Liver (tissue), 9 donors: ENCODE data around the gene ENOX1. TPM values are rescaled to one million over a fixed set of nuclear protein-coding genes. Genes with fewer than 3 reads are reported as not detected.

Experiments
- DNase-seq: peaks from one replicate; pipeline ENCODE4 v3.0.0-alpha.2; 2017; ENCODE audit warnings: low spot score
- H3K27ac ChIP-seq, 2 donors: one replicate each; pipeline ENCODE4 v1.7.0; 2013; ENCODE audit warnings: inconsistent platforms in 2 of 2, low read length in 2 of 2, control low read depth in 1 of 2, low read depth in 1 of 2, mild to moderate bottlenecking in 1 of 2
- H3K27me3 ChIP-seq, 4 donors: one replicate each; pipeline versions ENCODE4 v1.6.1 to v1.7.0; 2013; ENCODE audit warnings: low read length in 3 of 4, inconsistent platforms in 1 of 4, mild to moderate bottlenecking in 1 of 4, moderate library complexity in 1 of 4; ENCODE audit not compliant: control insufficient read depth in 4 of 4, insufficient read depth in 4 of 4
- H3K36me3 ChIP-seq, 4 donors: one replicate each; pipeline versions ENCODE4 v1.6.1 to v1.7.0; 2013; ENCODE audit warnings: low read length in 3 of 4, mild to moderate bottlenecking in 3 of 4, low read depth in 1 of 4, moderate library complexity in 1 of 4; ENCODE audit not compliant: control insufficient read depth in 4 of 4, insufficient read depth in 3 of 4
- H3K4me1 ChIP-seq, 4 donors: one replicate each; pipeline versions ENCODE4 v1.6.1 to v1.7.0; 2013; ENCODE audit warnings: low read length in 3 of 4, mild to moderate bottlenecking in 3 of 4, moderate library complexity in 1 of 4; ENCODE audit not compliant: control insufficient read depth in 4 of 4, insufficient read depth in 4 of 4
- H3K4me3 ChIP-seq, 3 donors: one replicate each; pipeline versions ENCODE4 v1.6.1 to v1.7.0; 2013; ENCODE audit warnings: low read length in 3 of 3, control low read depth in 1 of 3, low read depth in 1 of 3, mild to moderate bottlenecking in 1 of 3
- H3K9ac ChIP-seq, 2 donors: one replicate each; pipeline ENCODE4 v1.7.0; 2013; ENCODE audit warnings: low read length in 2 of 2, mild to moderate bottlenecking in 2 of 2, moderate library complexity in 2 of 2, control low read depth in 1 of 2, low read depth in 1 of 2
- H3K9me3 ChIP-seq, 4 donors: one replicate each; pipeline versions ENCODE4 v1.6.1 to v1.7.0; 2013; ENCODE audit warnings: low read length in 3 of 4; ENCODE audit not compliant: control insufficient read depth in 4 of 4
- EGR1 ChIP-seq, 2 donors: IDR thresholded peaks; 2 replicates each; pipeline ENCODE4 v1.6.1; 2016 to 2018; ENCODE audit warnings: antibody characterized with exemption in 2 of 2, low read depth in 2 of 2
- FOXA1 ChIP-seq: IDR thresholded peaks from 2 replicates; pipeline ENCODE4 v1.6.1; 2016; ENCODE audit warnings: antibody characterized with exemption
- FOXA2 ChIP-seq: IDR thresholded peaks from 2 replicates; pipeline ENCODE4 v1.6.1; 2016; ENCODE audit warnings: antibody characterized with exemption
- GABPA ChIP-seq, 2 donors: IDR thresholded peaks in 1 of 2; conservative IDR thresholded peaks in 1 of 2; 2 replicates each; pipeline ENCODE4 v1.6.1; 2016; ENCODE audit warnings: antibody characterized with exemption in 2 of 2, mild to moderate bottlenecking in 1 of 2, moderate library complexity in 1 of 2
- HNF4A ChIP-seq, 2 donors: conservative IDR thresholded peaks; 2 replicates each; pipeline ENCODE4 v1.6.1; 2016; ENCODE audit warnings: antibody characterized with exemption in 2 of 2, mild to moderate bottlenecking in 2 of 2
- HNF4G ChIP-seq: IDR thresholded peaks from 2 replicates; pipeline ENCODE4 v1.6.1; 2016; ENCODE audit warnings: antibody characterized with exemption
- JUND ChIP-seq, 2 donors: IDR thresholded peaks; 2 replicates each; pipeline ENCODE4 v1.6.1; 2016; ENCODE audit warnings: antibody characterized with exemption in 2 of 2
- NR2F2 ChIP-seq: IDR thresholded peaks from 2 replicates; pipeline ENCODE4 v1.6.1; 2016; ENCODE audit warnings: antibody characterized with exemption
- RAD21 ChIP-seq, 2 donors: IDR thresholded peaks; 2 replicates each; pipeline ENCODE4 v1.6.1; 2016; ENCODE audit warnings: antibody characterized with exemption in 2 of 2, mild to moderate bottlenecking in 2 of 2
- RXRA ChIP-seq, 2 donors: IDR thresholded peaks; 2 replicates each; pipeline ENCODE4 v1.6.1; 2017 to 2018; ENCODE audit warnings: antibody characterized with exemption in 2 of 2, mild to moderate bottlenecking in 1 of 2
- SP1 ChIP-seq: IDR thresholded peaks from 2 replicates; pipeline ENCODE4 v1.6.1; 2018; ENCODE audit warnings: antibody characterized with exemption, mild to moderate bottlenecking
- TAF1 ChIP-seq: conservative IDR thresholded peaks from 2 replicates; pipeline ENCODE4 v1.6.1; 2016; ENCODE audit warnings: antibody characterized with exemption, mild to moderate bottlenecking
- YY1 ChIP-seq: IDR thresholded peaks from 2 replicates; pipeline ENCODE4 v1.6.1; 2016; ENCODE audit warnings: antibody characterized with exemption, mild to moderate bottlenecking
- WGBS: extraction: QIAGEN DNeasy Blood & Tissue Kit; methylation state at CpG from one replicate; pipeline ENCODE4 v1.1.7; 2013; 5-methylcytosine and 5-hydroxymethylcytosine counted together
- polyA plus RNA-seq, 2 donors: library from polyadenylated mRNA; stranded (reverse) in 1 of 2; unstranded in 1 of 2; fragments of 200-250 nt in 1 of 2; fragments of >200 nt in 1 of 2; fragmentation: Nextera tagmentation in 1 of 2; extraction: Ambion mirVana in 1 of 2; gene quantifications; one replicate each; pipeline versions ENCODE4 v1.2.1 to v1.2.3, GENCODE V29; 2013 to 2015
- total RNA-seq, 2 donors: library from RNA; depleted of rRNA; stranded (reverse); fragments of >200 nt; gene quantifications; one replicate each; pipeline ENCODE4 v1.2.3, GENCODE V29; 2014
- TF ChIP-seq, protein P1 (sequence below): IDR thresholded peaks from 2 replicates; pipeline ENCODE4 v1.6.1; 2016; ENCODE audit warnings: antibody characterized with exemption, mild to moderate bottlenecking
- TF ChIP-seq, protein P2 (sequence below): IDR thresholded peaks from 2 replicates; pipeline ENCODE4 v1.6.1; 2016; ENCODE audit warnings: antibody characterized with exemption
- TF ChIP-seq, protein P3 (sequence below): IDR thresholded peaks from 2 replicates; pipeline ENCODE4 v1.6.1; 2016; ENCODE audit warnings: antibody characterized with exemption
- donor health status: healthy.
- donor health status: healthy.
- donor health status: healthy.
- donor health status: healthy.
- donor health status: healthy.

Gene ENOX1
- total and polyA plus RNA-seq, 4 donors: 0.02 to 0.33 (median 0.08) TPM; not detected in 1

DNA sequence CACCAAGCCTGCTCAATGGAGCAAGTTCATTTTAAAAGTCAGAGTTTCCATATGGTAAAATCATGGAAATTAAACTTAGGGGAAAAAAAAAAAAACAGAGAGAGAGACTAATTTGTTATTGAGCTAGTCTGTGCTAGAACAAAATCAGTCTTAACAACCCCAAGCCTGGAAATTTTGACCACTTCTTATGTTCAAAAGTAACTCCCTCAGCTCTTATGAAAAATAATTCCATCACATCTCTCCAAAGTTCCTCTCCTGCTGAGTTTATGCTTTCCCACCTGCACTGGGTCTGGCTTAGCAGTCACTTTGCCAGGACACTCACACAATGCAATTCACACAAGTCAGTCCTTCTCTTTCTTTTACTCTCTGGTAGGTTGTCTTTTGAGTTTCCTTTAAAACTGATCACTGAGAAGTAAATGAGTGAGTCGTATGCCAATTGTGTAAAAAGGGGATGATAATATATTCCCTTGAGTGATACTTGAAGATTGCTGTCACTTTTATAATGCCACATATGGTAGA, 92.6 kb downstream of the ENOX1 start:
- H3K36me3 ChIP-seq: no peaks in the 10 kb centered on the region

DNA sequence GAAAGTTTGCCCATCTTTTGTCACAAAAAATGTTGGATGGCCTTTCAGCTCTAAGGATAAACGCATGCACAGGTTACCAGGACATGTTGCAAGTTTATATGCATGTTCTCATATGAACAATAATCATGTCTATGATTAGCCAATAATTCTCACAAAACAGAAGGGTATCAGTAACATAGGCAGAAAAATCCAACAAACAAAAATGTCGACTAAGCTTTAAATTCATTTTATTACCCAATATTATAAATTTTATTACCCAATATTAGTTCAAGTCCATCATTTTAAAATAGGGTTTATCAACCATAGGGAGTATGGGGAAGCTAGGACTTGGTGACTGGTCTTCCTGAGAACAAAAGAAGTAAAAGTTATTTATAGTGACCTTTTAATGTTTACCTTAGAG, 93.1 kb downstream of the ENOX1 start:
- Histone ChIP-seq H3K4me1 (no peaks in the 10 kb centered on the region), H3K4me3 (no peak overlapping the region), H3K9ac (no peak overlapping the region), H3K27me3 (peaks cover 0 to 8% (median 0%) of the 10 kb centered on the region in 4 donors), H3K27ac (no peak overlapping the region), H3K9me3 (no peaks in the 10 kb centered on the region), H3K36me3 (no peaks in the 10 kb centered on the region)
- TF ChIP-seq YY1 (no peak), HNF4G (no peak), EGR1 (IDR thresholded peaks at IDR 0.05; ENCODE audit: low read depth in 2 of 2) (no peak), GABPA (IDR thresholded peaks at IDR 0.05 in 1 of 2, conservative IDR thresholded peaks at IDR 0.05 in 1 of 2) (no peak), JUND (IDR thresholded peaks at IDR 0.05) (no peak)
- TF ChIP-seq, protein P1, sequence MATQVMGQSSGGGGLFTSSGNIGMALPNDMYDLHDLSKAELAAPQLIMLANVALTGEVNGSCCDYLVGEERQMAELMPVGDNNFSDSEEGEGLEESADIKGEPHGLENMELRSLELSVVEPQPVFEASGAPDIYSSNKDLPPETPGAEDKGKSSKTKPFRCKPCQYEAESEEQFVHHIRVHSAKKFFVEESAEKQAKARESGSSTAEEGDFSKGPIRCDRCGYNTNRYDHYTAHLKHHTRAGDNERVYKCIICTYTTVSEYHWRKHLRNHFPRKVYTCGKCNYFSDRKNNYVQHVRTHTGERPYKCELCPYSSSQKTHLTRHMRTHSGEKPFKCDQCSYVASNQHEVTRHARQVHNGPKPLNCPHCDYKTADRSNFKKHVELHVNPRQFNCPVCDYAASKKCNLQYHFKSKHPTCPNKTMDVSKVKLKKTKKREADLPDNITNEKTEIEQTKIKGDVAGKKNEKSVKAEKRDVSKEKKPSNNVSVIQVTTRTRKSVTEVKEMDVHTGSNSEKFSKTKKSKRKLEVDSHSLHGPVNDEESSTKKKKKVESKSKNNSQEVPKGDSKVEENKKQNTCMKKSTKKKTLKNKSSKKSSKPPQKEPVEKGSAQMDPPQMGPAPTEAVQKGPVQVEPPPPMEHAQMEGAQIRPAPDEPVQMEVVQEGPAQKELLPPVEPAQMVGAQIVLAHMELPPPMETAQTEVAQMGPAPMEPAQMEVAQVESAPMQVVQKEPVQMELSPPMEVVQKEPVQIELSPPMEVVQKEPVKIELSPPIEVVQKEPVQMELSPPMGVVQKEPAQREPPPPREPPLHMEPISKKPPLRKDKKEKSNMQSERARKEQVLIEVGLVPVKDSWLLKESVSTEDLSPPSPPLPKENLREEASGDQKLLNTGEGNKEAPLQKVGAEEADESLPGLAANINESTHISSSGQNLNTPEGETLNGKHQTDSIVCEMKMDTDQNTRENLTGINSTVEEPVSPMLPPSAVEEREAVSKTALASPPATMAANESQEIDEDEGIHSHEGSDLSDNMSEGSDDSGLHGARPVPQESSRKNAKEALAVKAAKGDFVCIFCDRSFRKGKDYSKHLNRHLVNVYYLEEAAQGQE: no peak
- WGBS: 66% methylated on average over 2 of the region's 2 CpGs
- DNase-seq: no peak

More for the DNA sequence above, 92.6 kb downstream of the ENOX1 start:
- Histone ChIP-seq H3K9ac (no peak overlapping the region), H3K4me3 (no peak overlapping the region), H3K27me3 (peaks cover 0 to 8% (median 0%) of the 10 kb centered on the region in 4 donors), H3K4me1 (no peaks in the 10 kb centered on the region), H3K27ac (no peak overlapping the region), H3K9me3 (no peaks in the 10 kb centered on the region)
- 73% methylated on average over 1 of the region's 1 CpG for WGBS
- DNase-seq: no peak
- TF ChIP-seq HNF4A (conservative IDR thresholded peaks at IDR 0.05) (no peak), GABPA (IDR thresholded peaks at IDR 0.05 in 1 of 2, conservative IDR thresholded peaks at IDR 0.05 in 1 of 2) (no peak), RXRA (IDR thresholded peaks at IDR 0.05) (no peak), HNF4G (no peak), RAD21 (IDR thresholded peaks at IDR 0.05) (no peak)

DNA sequence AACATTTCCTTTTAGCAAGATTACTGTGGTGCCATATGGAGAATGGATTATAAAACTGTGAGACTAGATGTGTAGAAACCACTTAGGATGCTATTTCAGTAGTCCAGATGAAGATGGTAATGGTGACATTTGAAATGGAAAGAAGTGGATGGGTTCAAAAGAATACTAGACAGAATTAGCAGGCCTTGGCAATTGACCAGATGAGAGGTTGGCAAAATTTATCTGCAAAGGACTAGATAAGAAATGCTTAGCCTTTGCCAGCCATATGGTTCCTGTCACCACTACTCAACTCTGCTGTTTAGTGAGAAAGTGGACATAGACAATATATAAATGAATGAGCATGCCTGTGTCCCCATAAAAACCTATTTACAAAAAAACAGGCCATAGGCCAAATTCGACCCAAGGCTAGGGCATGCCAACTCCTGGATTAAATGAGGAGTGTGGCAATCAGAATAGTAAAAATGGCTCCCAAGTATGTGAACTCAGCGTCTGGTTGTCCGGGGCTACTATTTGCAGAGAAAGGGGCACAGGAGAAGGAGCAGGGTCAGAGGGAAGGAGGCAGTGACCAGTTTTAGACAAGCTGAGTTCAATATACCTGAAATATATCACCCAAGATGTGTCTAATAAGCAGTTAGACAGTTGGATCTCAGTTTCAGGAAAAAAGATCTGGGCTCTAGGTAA, 98.4 kb downstream of the ENOX1 start:
- H3K4me3 ChIP-seq: no peak overlapping the region
- WGBS: 79% methylated on average over 3 of the region's 3 CpGs
- no peak overlapping the region for H3K27ac ChIP-seq
- no peaks in the 10 kb centered on the region for H3K36me3 ChIP-seq
- no peak overlapping the region for H3K9ac ChIP-seq
- peaks cover 0 to 12% (median 5%) of the 10 kb centered on the region in 4 donors for H3K4me1 ChIP-seq
- H3K27me3 ChIP-seq: peaks cover 0 to 6% (median 0%) of the 10 kb centered on the region in 4 donors
- H3K9me3 ChIP-seq: no peaks in the 10 kb centered on the region
- DNase-seq: no peak
- TF ChIP-seq NR2F2 (no peak), HNF4A (conservative IDR thresholded peaks at IDR 0.05) (no peak), FOXA2 (no peak), EGR1 (IDR thresholded peaks at IDR 0.05; ENCODE audit: low read depth in 2 of 2) (no peak), JUND (IDR thresholded peaks at IDR 0.05) (no peak), RXRA (IDR thresholded peaks at IDR 0.05) (no peak), YY1 (no peak), SP1 (no peak), HNF4G (no peak), GABPA (IDR thresholded peaks at IDR 0.05 in 1 of 2, conservative IDR thresholded peaks at IDR 0.05 in 1 of 2) (no peak), TAF1 (no peak), RAD21 (IDR thresholded peaks at IDR 0.05) (no peak), FOXA1 (no peak)
- TF ChIP-seq, protein P1: no peak
- TF ChIP-seq, protein P2, sequence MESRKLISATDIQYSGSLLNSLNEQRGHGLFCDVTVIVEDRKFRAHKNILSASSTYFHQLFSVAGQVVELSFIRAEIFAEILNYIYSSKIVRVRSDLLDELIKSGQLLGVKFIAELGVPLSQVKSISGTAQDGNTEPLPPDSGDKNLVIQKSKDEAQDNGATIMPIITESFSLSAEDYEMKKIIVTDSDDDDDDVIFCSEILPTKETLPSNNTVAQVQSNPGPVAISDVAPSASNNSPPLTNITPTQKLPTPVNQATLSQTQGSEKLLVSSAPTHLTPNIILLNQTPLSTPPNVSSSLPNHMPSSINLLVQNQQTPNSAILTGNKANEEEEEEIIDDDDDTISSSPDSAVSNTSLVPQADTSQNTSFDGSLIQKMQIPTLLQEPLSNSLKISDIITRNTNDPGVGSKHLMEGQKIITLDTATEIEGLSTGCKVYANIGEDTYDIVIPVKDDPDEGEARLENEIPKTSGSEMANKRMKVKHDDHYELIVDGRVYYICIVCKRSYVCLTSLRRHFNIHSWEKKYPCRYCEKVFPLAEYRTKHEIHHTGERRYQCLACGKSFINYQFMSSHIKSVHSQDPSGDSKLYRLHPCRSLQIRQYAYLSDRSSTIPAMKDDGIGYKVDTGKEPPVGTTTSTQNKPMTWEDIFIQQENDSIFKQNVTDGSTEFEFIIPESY: no peak
- TF ChIP-seq, protein P3, sequence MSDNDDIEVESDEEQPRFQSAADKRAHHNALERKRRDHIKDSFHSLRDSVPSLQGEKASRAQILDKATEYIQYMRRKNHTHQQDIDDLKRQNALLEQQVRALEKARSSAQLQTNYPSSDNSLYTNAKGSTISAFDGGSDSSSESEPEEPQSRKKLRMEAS: no peak
